Naive B cell (primary cell): Measurements from ENCODE around the gene P3H1. TPM values are rescaled to one million over a fixed set of nuclear protein-coding genes. Genes with fewer than 3 reads are reported as not detected.
A peak's percentile ranks its signal among the peaks of the same experiment; 100 is the strongest.
"Not testable (repeated sequence)": the region's sequence is repeated elsewhere in the genome, so short reads cannot be mapped to it uniquely, and the experiment has no call there.

Source experiments
- ATAC-seq, 2 donors: fragments of 150-1000 bp; cut with Tn5 transposase; 2 replicates each; pipeline ENCODE4 v1.10.0; 2021; ENCODE audit warnings: low read depth in 2 of 2, mild to moderate bottlenecking in 2 of 2, moderate library complexity in 2 of 2
- DNase-seq: peaks from one replicate; pipeline ENCODE4 v3.0.0; 2022
- H3K27ac Mint-ChIP-seq, 6 donors: one replicate each; pipeline ENCODE4 v1.8.0; 2020 to 2022; ENCODE audit warnings: mild to moderate bottlenecking in 6 of 6, mixed read lengths in 6 of 6, moderate library complexity in 5 of 6, inconsistent platforms in 2 of 6
- H3K27me3 Mint-ChIP-seq, 3 donors: one replicate each; pipeline ENCODE4 v1.8.0; 2021 to 2022; ENCODE audit warnings: mixed read lengths in 3 of 3, mild to moderate bottlenecking in 1 of 3
- H3K36me3 Mint-ChIP-seq, 2 donors: one replicate each; pipeline ENCODE4 v1.8.0; 2020 to 2022; ENCODE audit warnings: mixed read lengths in 2 of 2, inconsistent platforms in 1 of 2, mild to moderate bottlenecking in 1 of 2
- H3K4me1 Mint-ChIP-seq, 3 donors: one replicate each; pipeline ENCODE4 v1.8.0; 2020 to 2022; ENCODE audit warnings: mixed read lengths in 3 of 3, inconsistent platforms in 1 of 3, mild to moderate bottlenecking in 1 of 3, moderate library complexity in 1 of 3
- H3K4me3 Mint-ChIP-seq, 8 donors: one replicate each; pipeline ENCODE4 v1.8.0; 2020 to 2022; ENCODE audit warnings: mild to moderate bottlenecking in 8 of 8, mixed read lengths in 8 of 8, moderate library complexity in 8 of 8, inconsistent platforms in 2 of 8
- H3K9me3 Mint-ChIP-seq, 7 donors: one replicate each; pipeline ENCODE4 v1.8.0; 2020 to 2022; ENCODE audit warnings: mixed read lengths in 7 of 7, mild to moderate bottlenecking in 5 of 7, inconsistent platforms in 2 of 7, moderate library complexity in 1 of 7
- polyA plus RNA-seq, 6 donors: library from polyadenylated mRNA; unstranded; fragments of 300-500 nt; fragmentation: Illumina TruSeq; gene quantifications; one replicate each; pipeline ENCODE4 v1.2.3, GENCODE V29; 2021; ENCODE audit warnings: low read depth in 6 of 6

The P3H1 gene
- polyA plus RNA-seq, 6 donors from 2014 or later, result 6.1 to 13.4 (median 7.0) TPM

- peaks cover 13 to 31% (median 19%) of the 10 kb centered on the region in 3 donors for H3K4me1 Mint-ChIP-seq
- ATAC-seq (peak; percentile 4 to 5), DNase-seq (peak; percentile 18)
- H3K27ac Mint-ChIP-seq, result peak overlapping the region in 5 of 6 donors; percentile 32 to 96 (median 72)
- no peak overlapping the region for H3K4me3 Mint-ChIP-seq
- H3K9me3 Mint-ChIP-seq, result no peaks in the 10 kb centered on the region
- H3K36me3 Mint-ChIP-seq, result peaks cover 0 to 8% of the 10 kb centered on the region in 2 donors
- no peaks in the 10 kb centered on the region for H3K27me3 Mint-ChIP-seq
Observed at GRCh38 chr1:42765832-42766740, 742 bp downstream of the P3H1 start.

DNA sequence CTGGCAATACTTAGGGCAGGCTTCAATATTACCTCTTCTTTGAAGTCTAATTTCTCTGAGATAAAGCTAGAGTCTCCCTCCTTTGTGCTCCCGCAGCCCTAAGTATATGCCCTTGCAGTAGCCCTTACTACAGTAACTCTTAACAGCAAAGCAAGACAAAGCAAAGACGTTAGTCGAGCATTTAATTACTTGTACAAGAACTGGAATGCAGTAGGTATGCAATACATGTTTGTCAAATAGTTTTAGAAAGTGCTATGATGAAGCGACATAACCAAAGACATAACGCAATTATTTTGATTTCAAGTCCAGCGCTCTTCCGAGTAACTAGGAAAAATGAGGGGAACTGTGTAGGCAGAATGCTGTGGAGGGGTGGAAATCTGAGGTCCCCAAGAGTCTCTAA is 1.6 kb downstream of the P3H1 start:
- peaks cover 8 to 25% (median 13%) of the 10 kb centered on the region in 3 donors for H3K4me1 Mint-ChIP-seq
- DNase-seq (no peak), ATAC-seq (no peak)
- H3K27ac Mint-ChIP-seq, result no peak overlapping the region
- H3K27me3 Mint-ChIP-seq, result no peaks in the 10 kb centered on the region
- no peaks in the 10 kb centered on the region for H3K9me3 Mint-ChIP-seq
- no peak overlapping the region for H3K4me3 Mint-ChIP-seq
- no peaks in the 10 kb centered on the region for H3K36me3 Mint-ChIP-seq

DNA sequence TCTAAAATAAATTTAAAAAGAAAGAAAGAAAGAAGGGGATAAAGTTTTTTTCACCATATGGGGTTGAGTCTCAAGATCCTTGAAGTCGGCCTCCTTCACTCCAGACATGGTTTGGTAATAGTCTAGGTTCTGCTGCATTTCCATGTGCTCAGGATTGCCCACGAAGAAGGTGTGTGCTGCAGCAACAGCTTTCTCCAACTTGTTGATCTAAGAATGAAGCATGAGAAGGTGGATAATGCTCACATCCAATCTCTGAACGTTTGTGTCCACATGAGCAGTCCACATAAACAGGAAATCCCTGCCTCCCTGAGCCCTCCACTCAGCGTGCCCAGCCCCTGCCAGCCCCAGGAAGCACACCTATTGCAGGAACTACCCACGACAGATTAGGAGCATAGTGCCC is 4.6 kb downstream of the P3H1 start:
- Mint-ChIP-seq H3K27ac (peak overlapping the region in 1 of 6 donors; percentile 58), H3K27me3 (no peaks in the 10 kb centered on the region), H3K4me3 (peak overlapping the region in 1 of 8 donors; percentile 27), H3K36me3 (peaks cover 4 to 5% of the 10 kb centered on the region in 2 donors), H3K4me1 (peaks cover 11 to 28% (median 23%) of the 10 kb centered on the region in 3 donors), H3K9me3 (no peaks in the 10 kb centered on the region)
- ATAC-seq, result no peak
- DNase-seq, result no peak

DNA sequence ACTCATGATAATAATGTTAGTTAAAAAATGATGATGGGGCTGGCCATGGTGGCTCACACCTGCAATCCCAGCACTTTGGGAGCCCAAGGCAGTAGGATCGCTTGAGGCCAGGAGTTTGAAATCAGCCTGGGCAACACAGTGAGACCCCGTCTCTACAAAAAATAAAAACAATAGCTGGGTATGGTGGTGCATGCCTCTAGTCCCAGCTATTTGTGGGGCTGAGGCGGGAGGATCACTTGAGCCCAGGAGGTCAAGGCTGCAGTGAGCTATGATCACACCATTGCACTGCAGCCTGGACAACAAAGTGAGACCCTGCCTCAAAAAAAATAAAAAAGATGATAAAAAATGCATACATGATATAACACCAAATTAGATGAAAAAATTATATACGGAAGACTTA is 5.3 kb downstream of the P3H1 start:
- peaks cover 8 to 12% of the 10 kb centered on the region in 2 donors for H3K36me3 Mint-ChIP-seq
- peaks cover 14 to 30% (median 27%) of the 10 kb centered on the region in 3 donors for H3K4me1 Mint-ChIP-seq
- DNase-seq, result no peak
- ATAC-seq, result no peak
- no peak overlapping the region for H3K27ac Mint-ChIP-seq
- H3K9me3 Mint-ChIP-seq, result no peaks in the 10 kb centered on the region
- no peaks in the 10 kb centered on the region for H3K27me3 Mint-ChIP-seq
- H3K4me3 Mint-ChIP-seq, result no peak overlapping the region

- no peaks in the 10 kb centered on the region for H3K9me3 Mint-ChIP-seq
- ATAC-seq (peak in 1 of 2 donors; percentile 43), DNase-seq (no peak)
- no peaks in the 10 kb centered on the region for H3K27me3 Mint-ChIP-seq
- H3K4me3 Mint-ChIP-seq, result peak overlapping the region in 2 of 8 donors; percentile 51 to 64
- H3K4me1 Mint-ChIP-seq, result peaks cover 14 to 34% (median 27%) of the 10 kb centered on the region in 3 donors
- H3K36me3 Mint-ChIP-seq, result peaks cover 23 to 34% of the 10 kb centered on the region in 2 donors
- peak overlapping the region; percentile 10 to 89 (median 76) for H3K27ac Mint-ChIP-seq
Observed at GRCh38 chr1:42759114-42759513, 7.7 kb downstream of the P3H1 start.

GRCh38 chr1:42758641-42759040 is 8.2 kb downstream of the P3H1 start:
- H3K27ac Mint-ChIP-seq, result peak overlapping the region; percentile 10 to 89 (median 76)
- no peak for DNase-seq
- peaks cover 14 to 33% (median 27%) of the 10 kb centered on the region in 3 donors for H3K4me1 Mint-ChIP-seq
- ATAC-seq, result peak; percentile 69 to 82
- H3K36me3 Mint-ChIP-seq, result peaks cover 28 to 39% of the 10 kb centered on the region in 2 donors
- peak overlapping the region in 1 of 8 donors; percentile 71 for H3K4me3 Mint-ChIP-seq
- H3K27me3 Mint-ChIP-seq, result no peaks in the 10 kb centered on the region
- H3K9me3 Mint-ChIP-seq, result no peaks in the 10 kb centered on the region

- ATAC-seq (no peak), DNase-seq (no peak)
- Mint-ChIP-seq H3K27me3 (no peaks in the 10 kb centered on the region), H3K27ac (peak overlapping the region in 1 of 6 donors; percentile 71), H3K9me3 (no peaks in the 10 kb centered on the region), H3K4me1 (peaks cover 14 to 32% (median 27%) of the 10 kb centered on the region in 3 donors), H3K4me3 (no peak overlapping the region), H3K36me3 (peaks cover 32 to 43% of the 10 kb centered on the region in 2 donors)
Observed at GRCh38 chr1:42757892-42758275, 8.9 kb downstream of the P3H1 start.

- H3K27me3 Mint-ChIP-seq, result no peaks in the 10 kb centered on the region
- no peaks in the 10 kb centered on the region for H3K9me3 Mint-ChIP-seq
- H3K4me3 Mint-ChIP-seq, result peak overlapping the region in 1 of 8 donors; percentile 45
- H3K27ac Mint-ChIP-seq, result peak overlapping the region in 5 of 6 donors; percentile 32 to 90 (median 86)
- peaks cover 11 to 32% (median 21%) of the 10 kb centered on the region in 3 donors for H3K4me1 Mint-ChIP-seq
- peak in 1 of 2 donors; percentile 51 for ATAC-seq
- H3K36me3 Mint-ChIP-seq, result peaks cover 39 to 43% of the 10 kb centered on the region in 2 donors
- DNase-seq, result no peak
Observed at GRCh38 chr1:42756956-42757891, 9.6 kb downstream of the P3H1 start.

GRCh38 chr1:42753070-42753469 is 13.8 kb downstream of the P3H1 start:
- Mint-ChIP-seq H3K4me1 (peaks cover 6 to 11% (median 9%) of the 10 kb centered on the region in 3 donors), H3K27me3 (no peaks in the 10 kb centered on the region), H3K27ac (no peak overlapping the region), H3K36me3 (peaks cover 51 to 60% of the 10 kb centered on the region in 2 donors), H3K9me3 (peaks cover 0 to 4% (median 3%) of the 10 kb centered on the region in 7 donors), H3K4me3 (no peak overlapping the region)
- no peak for DNase-seq
- no peak for ATAC-seq

DNA sequence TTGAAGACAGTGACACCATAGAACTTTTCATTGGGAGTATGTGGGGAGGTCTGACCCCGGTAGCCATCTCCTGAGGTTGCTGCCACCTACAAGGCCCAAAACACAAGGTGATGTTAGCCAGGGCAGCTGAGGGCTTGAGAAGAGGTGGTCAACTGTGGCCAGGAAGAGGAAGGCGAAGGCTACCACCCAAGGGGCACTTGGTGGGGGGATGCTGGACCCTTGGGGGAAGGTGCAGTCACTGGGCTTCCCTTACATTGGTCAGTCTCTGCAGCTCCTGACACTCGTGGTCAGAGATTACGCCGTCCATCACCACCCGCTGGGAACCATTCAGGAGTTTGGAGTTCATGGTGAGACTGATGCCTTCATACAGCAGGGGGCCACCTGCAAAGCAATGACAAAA is 14.5 kb downstream of the P3H1 start:
- Mint-ChIP-seq H3K9me3 (peaks cover 0 to 4% (median 3%) of the 10 kb centered on the region in 7 donors), H3K4me3 (no peak overlapping the region), H3K27ac (no peak overlapping the region), H3K36me3 (peaks cover 47 to 55% of the 10 kb centered on the region in 2 donors), H3K4me1 (peaks cover 5 to 9% (median 8%) of the 10 kb centered on the region in 3 donors), H3K27me3 (no peaks in the 10 kb centered on the region)
- ATAC-seq (no peak), DNase-seq (no peak)

DNA sequence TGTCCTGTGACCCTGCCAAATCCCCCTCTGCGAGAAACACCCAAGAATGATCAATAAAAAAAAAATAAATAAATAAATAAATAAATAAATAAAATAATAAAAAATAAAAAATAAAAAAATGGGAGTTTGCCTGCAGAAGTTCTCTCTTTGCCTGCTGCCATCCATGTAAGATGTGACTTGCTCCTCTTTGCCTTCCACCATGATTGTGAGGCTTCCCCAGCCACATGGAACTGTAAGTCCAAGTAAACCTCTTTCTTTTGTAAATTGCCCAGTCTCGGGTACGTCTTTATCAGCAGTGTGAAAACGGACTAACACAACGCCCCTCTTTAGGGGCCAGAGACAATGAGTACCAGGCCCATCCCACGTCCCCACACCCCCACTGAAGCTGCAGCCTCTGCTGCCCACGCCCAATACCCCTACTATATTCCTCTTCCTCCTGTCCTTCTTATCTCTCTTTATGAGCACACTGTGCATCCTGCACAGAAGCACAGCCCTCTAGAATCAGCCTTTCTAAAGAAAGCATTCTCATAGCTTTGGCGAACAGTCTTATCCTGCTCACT is 15.2 kb downstream of the P3H1 start:
- peak overlapping the region in 2 of 6 donors; percentile 5 to 61 for H3K27ac Mint-ChIP-seq
- H3K27me3 Mint-ChIP-seq, H3K4me1 Mint-ChIP-seq, ATAC-seq, H3K9me3 Mint-ChIP-seq, DNase-seq: not testable (repeated sequence)
- H3K36me3 Mint-ChIP-seq, result peaks cover 43 to 48% of the 10 kb centered on the region in 2 donors
- peak overlapping the region in 2 of 8 donors; percentile 1 to 51 for H3K4me3 Mint-ChIP-seq

DNA sequence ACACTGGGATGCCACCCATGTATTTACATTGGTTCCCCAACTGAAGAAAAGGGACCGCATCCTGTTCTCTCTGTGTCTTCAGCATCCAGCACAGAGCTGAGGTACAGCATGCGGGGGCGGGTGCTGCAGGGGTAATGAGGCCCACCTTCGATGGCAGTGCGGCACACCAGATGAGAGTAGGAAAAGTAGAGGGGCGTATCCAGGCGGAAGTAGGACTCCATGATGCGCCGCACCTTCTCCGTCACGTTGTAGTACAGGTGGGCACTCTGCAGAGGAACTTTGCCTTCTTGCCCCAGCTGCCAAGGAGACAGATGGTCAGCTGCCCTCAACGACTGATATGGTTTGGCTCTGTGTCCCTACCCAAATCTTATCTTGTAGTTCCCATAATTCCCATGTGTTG is 16.8 kb downstream of the P3H1 start:
- DNase-seq, result no peak
- Mint-ChIP-seq H3K4me1 (peaks cover 0 to 5% (median 0%) of the 10 kb centered on the region in 3 donors), H3K36me3 (peaks cover 35% of the 10 kb centered on the region in 2 donors), H3K27me3 (no peaks in the 10 kb centered on the region), H3K4me3 (no peak overlapping the region), H3K27ac (peak overlapping the region in 1 of 6 donors; percentile 3), H3K9me3 (peaks cover 0 to 4% (median 3%) of the 10 kb centered on the region in 7 donors)
- ATAC-seq, result no peak
